MM.1S (cell line): ENCODE results near the gene IP6K2.

Experiments used
- DNase-seq: peaks from one replicate; pipeline ENCODE4 v3.0.0-alpha.2; 2015
- H2AFZ ChIP-seq: fragments of 300-600 bp; sonication (generic); 2 replicates; pipeline ENCODE4 v1.6.0; 2016; ENCODE audit warnings: antibody characterized with exemption, low read length
- H3F3A ChIP-seq: fragments of 300-600 bp; sonication (generic); 2 replicates; pipeline ENCODE4 v1.6.1; 2016; ENCODE audit warnings: mild to moderate bottlenecking, antibody characterized with exemption, low read length, moderate library complexity, mixed read lengths; ENCODE audit not compliant: insufficient read depth
- H3K27ac ChIP-seq: fragments of 300-600 bp; sonication (generic); 2 replicates; pipeline ENCODE4 v1.5.1; 2016; ENCODE audit warnings: mild to moderate bottlenecking, low read length
- H3K27me3 ChIP-seq: fragments of 300-600 bp; sonication (generic); replicated peaks from 2 replicates; pipeline ENCODE4 v1.6.0; 2016; ENCODE audit warnings: low read length; ENCODE audit not compliant: insufficient read depth
- H3K36me3 ChIP-seq: fragments of 300-600 bp; sonication (generic); replicated peaks from 2 replicates; pipeline ENCODE4 v1.6.1; 2016; ENCODE audit warnings: mild to moderate bottlenecking, low read length, mixed read lengths; ENCODE audit not compliant: insufficient read depth
- H3K4me1 ChIP-seq: fragments of 300-600 bp; sonication (generic); 2 replicates; pipeline ENCODE4 v1.6.1; 2016; ENCODE audit warnings: low read length, mixed read lengths
- H3K4me2 ChIP-seq: fragments of 300-600 bp; sonication (generic); 2 replicates; pipeline ENCODE4 v1.6.0; 2016; ENCODE audit warnings: low read depth, low read length
- H3K4me3 ChIP-seq: fragments of 300-600 bp; sonication (generic); 2 replicates; pipeline ENCODE4 v1.5.1; 2016; ENCODE audit warnings: low read length, mixed read lengths
- H3K79me2 ChIP-seq: fragments of 300-600 bp; sonication (generic); 2 replicates; pipeline ENCODE4 v1.6.1; 2016; ENCODE audit warnings: mixed run types, low read length, mixed read lengths
- H3K9ac ChIP-seq: fragments of 300-600 bp; sonication (generic); 2 replicates; pipeline ENCODE4 v1.6.1; 2016; ENCODE audit warnings: low read length, mixed read lengths
- H3K9me2 ChIP-seq: fragments of 300-600 bp; sonication (generic); replicated peaks from 2 replicates; pipeline ENCODE4 v1.6.1; 2016; ENCODE audit warnings: mild to moderate bottlenecking, low read length, mixed read lengths; ENCODE audit not compliant: insufficient read depth
- H3K9me3 ChIP-seq: fragments of 300-600 bp; sonication (generic); replicated peaks from 2 replicates; pipeline ENCODE4 v1.6.1; 2016; ENCODE audit warnings: mild to moderate bottlenecking, low read length, mixed read lengths; ENCODE audit not compliant: insufficient read depth
- H4K20me1 ChIP-seq: fragments of 300-600 bp; sonication (generic); 2 replicates; pipeline ENCODE4 v1.6.1; 2016; ENCODE audit warnings: mild to moderate bottlenecking, low read length, moderate library complexity, mixed read lengths; ENCODE audit not compliant: insufficient read depth
- CTCF ChIP-seq: fragments of 300-600 bp; sonication (generic); IDR thresholded peaks from 2 replicates; pipeline ENCODE4 v1.5.1; 2016; ENCODE audit warnings: antibody characterized with exemption, low read length, mixed read lengths
- EZH2 ChIP-seq: fragments of 300-600 bp; sonication (generic); optimal IDR thresholded peaks from 2 replicates; pipeline ENCODE3; 2017; ENCODE audit warnings: low read depth, mild to moderate bottlenecking, antibody characterized with exemption, low read length, mixed read lengths
- EZH2phosphoT487 ChIP-seq: fragments of 300-600 bp; sonication (generic); IDR thresholded peaks from 2 replicates; pipeline ENCODE4 v1.6.1; 2018; ENCODE audit warnings: antibody characterized with exemption, low read length

IP6K2 gene

DNA sequence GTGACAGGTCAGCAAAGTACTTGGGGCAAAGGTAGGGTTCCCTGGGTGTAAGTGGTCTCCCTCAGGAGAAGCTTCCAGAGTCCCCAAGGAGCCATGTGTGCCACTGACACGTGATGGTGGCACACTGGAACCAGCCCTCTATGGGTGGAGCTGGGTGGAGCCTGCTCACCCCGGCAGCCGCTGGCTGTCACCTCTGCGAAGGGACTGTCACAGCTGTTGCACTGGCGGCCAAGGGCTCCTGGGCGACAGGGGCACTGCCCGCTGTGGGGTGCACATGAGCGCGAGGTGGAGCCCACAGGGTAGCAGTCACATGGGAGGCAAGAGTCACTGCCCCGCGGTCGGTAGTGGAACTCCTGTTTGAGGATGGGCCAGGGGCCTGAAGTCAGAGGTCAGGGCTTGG is 66.3 kb downstream of the IP6K2 start:
- no peaks in the 10 kb centered on the region for H4K20me1 ChIP-seq
- no peak overlapping the region for H3K4me3 ChIP-seq
- no peak overlapping the region for H2AFZ ChIP-seq
- peaks cover 9% of the 10 kb centered on the region; the same call in 1 of the 2 replicates for H3F3A ChIP-seq
- no peak for DNase-seq
- H3K9me3 ChIP-seq, result no peaks in the 10 kb centered on the region
- H3K4me1 ChIP-seq, result peaks cover 18% of the 10 kb centered on the region
- no peak overlapping the region for H3K27ac ChIP-seq
- TF ChIP-seq EZH2, result no peak
- no peak for TF ChIP-seq CTCF
- no peak for TF ChIP-seq EZH2phosphoT487
- H3K9me2 ChIP-seq, result no peaks in the 10 kb centered on the region
- no peaks in the 10 kb centered on the region for H3K79me2 ChIP-seq
- H3K27me3 ChIP-seq, result no peaks in the 10 kb centered on the region
- no peaks in the 10 kb centered on the region for H3K36me3 ChIP-seq
- H3K4me2 ChIP-seq, result no peak overlapping the region
- no peak overlapping the region for H3K9ac ChIP-seq

GRCh38 chr3:48648188-48648850 is 68.7 kb downstream of the IP6K2 start:
- Histone ChIP-seq H3K27me3 (0 out of 2 replicates have a peak, but pooled peaks cover 8% of the 10 kb centered on the region), H3K9me3 (no peaks in the 10 kb centered on the region), H3F3A (peaks cover 8% of the 10 kb centered on the region; the same call in 1 of the 2 replicates), H2AFZ (no peak overlapping the region), H3K27ac (no peak overlapping the region), H3K79me2 (no peaks in the 10 kb centered on the region), H3K9ac (no peak overlapping the region), H3K4me3 (no peak overlapping the region), H3K4me2 (no peak overlapping the region), H3K4me1 (peaks cover 11% of the 10 kb centered on the region), H3K36me3 (no peaks in the 10 kb centered on the region), H4K20me1 (no peaks in the 10 kb centered on the region), H3K9me2 (no peaks in the 10 kb centered on the region)
- no peak for DNase-seq
- TF ChIP-seq CTCF, result no peak
- no peak for TF ChIP-seq EZH2phosphoT487
- TF ChIP-seq EZH2, result no peak

DNA sequence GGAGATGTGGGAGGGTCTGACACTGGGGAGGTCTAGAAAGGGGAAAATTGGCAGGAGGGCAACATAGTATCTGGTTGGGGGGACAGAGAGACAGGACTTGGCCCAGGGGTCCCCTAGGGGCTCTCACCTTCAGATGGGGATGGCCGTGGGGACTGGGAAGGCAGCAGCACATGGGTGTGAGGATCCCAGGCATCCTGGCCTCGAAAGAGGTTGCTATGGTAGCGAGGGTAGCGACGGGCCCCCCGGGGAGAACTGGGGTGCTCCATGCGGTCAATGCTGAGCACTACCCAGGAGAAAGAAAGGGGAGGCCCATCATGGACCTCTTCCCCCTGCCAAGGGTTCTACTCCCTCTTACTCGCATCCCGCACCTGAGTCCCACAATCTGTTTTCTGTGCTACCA is 69.3 kb downstream of the IP6K2 start:
- no peak overlapping the region for H3K4me3 ChIP-seq
- H3K79me2 ChIP-seq, result no peaks in the 10 kb centered on the region
- H3K27me3 ChIP-seq, result 0 out of 2 replicates have a peak, but pooled peaks cover 8% of the 10 kb centered on the region
- H3F3A ChIP-seq, result 0 out of 2 replicates have a peak, but pooled peaks cover 2% of the 10 kb centered on the region
- H3K9ac ChIP-seq, result no peak overlapping the region
- H2AFZ ChIP-seq, result no peak overlapping the region
- no peak overlapping the region for H3K27ac ChIP-seq
- H3K4me1 ChIP-seq, result peaks cover 5% of the 10 kb centered on the region
- no peaks in the 10 kb centered on the region for H3K36me3 ChIP-seq
- TF ChIP-seq EZH2phosphoT487 (no peak), EZH2 (no peak), CTCF (no peak)
- H3K4me2 ChIP-seq, result no peak overlapping the region
- DNase-seq, result no peak
- no peaks in the 10 kb centered on the region for H3K9me2 ChIP-seq
- no peaks in the 10 kb centered on the region for H4K20me1 ChIP-seq
- no peaks in the 10 kb centered on the region for H3K9me3 ChIP-seq
